ENCODE results near the gene TRERF1. TPM values are rescaled to one million over a fixed set of nuclear protein-coding genes. Genes with fewer than 3 reads are reported as not detected.

TRERF1 gene
- total RNA-seq, 1 donor = 6.5 TPM

DNA sequence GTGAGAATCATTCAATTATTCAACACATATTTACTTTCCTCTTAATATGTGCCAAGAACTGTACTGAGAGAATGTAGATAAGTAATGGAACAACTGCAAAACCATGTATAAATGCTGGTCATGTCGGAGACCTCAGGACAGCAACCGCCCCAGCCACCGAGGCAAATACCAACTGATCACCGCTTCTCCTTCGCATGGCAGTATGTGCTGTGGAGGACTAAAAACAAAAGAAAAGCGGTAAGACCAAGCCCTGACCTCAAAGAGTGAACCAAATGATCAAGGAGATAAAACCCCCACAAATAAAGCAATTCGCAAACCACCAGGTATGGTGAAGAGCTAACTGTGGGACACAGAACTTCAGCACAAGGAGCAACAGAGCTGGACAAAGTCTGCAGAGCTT lies 104.3 kb downstream of the TRERF1 start:
- DNase-seq (ENCODE audit: low read depth) = no peak
- TF ChIP-seq, protein P1, sequence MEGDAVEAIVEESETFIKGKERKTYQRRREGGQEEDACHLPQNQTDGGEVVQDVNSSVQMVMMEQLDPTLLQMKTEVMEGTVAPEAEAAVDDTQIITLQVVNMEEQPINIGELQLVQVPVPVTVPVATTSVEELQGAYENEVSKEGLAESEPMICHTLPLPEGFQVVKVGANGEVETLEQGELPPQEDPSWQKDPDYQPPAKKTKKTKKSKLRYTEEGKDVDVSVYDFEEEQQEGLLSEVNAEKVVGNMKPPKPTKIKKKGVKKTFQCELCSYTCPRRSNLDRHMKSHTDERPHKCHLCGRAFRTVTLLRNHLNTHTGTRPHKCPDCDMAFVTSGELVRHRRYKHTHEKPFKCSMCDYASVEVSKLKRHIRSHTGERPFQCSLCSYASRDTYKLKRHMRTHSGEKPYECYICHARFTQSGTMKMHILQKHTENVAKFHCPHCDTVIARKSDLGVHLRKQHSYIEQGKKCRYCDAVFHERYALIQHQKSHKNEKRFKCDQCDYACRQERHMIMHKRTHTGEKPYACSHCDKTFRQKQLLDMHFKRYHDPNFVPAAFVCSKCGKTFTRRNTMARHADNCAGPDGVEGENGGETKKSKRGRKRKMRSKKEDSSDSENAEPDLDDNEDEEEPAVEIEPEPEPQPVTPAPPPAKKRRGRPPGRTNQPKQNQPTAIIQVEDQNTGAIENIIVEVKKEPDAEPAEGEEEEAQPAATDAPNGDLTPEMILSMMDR (IDR thresholded peaks at IDR 0.05; ENCODE audit: insufficient read depth, low read depth, low read length) = no peak
- H3K4me3 ChIP-seq (ENCODE audit: low read depth, low read length) = no peak overlapping the region

DNA sequence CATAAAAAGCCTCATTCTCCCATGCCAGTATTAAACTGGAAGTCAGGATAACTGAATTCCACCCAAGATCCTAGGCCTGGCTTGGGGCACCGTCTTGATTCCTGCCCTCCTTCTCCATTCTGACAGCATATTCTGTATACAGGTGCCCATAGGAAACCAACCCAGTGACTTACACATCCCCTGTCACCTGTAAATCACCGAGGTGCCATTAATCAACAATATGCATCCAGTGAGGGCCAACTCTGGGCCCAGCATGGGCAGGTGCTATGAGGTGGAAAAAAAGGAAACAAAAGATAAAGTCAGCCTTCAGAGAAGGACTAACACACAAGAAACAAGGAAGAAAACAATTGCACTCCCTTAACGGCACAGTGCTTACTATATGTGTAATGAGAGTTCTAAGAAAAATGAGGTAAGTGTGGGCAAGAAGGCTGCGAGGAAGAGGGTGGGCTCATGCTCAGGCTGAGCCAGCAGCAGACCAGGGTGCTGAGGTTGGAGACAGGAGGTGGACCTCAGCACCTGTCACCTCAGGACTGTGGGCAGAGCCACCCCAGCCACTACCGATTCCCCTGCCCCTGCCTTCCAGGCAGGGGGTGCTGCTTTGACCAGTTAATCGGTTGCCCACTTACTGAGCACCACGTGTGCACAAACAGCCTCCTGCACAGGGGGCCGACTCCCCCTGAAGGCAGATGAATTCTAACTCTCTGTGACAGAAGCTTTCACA lies 105.9 kb downstream of the TRERF1 start:
- H3K4me3 ChIP-seq (ENCODE audit: low read depth, low read length) = no peak overlapping the region
- DNase-seq (ENCODE audit: low read depth) = no peak
- TF ChIP-seq, protein P1 (IDR thresholded peaks at IDR 0.05; ENCODE audit: insufficient read depth, low read depth, low read length) = no peak

DNA sequence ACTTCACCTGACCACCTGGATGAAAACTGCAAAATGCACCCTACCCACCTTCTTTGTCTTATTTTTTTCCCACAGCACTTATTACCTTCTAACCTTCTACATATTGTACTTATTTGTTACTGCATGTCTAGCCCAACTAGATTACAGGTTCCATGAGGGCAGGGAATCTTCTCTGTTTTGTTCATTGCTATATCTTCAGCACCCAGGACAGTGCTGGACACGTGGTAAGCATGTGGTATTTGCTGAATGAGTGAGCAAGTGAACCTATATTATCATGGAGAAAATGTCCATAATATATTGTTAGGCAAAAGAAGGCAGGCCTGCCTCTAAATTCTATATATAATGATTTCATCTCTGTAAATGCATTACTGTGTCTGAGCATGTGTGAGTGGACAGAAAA lies 107.0 kb downstream of the TRERF1 start:
- no peak overlapping the region for H3K4me3 ChIP-seq (ENCODE audit: low read depth, low read length)
- DNase-seq (ENCODE audit: low read depth) = no peak
- TF ChIP-seq, protein P1 (IDR thresholded peaks at IDR 0.05; ENCODE audit: insufficient read depth, low read depth, low read length) = no peak

DNA sequence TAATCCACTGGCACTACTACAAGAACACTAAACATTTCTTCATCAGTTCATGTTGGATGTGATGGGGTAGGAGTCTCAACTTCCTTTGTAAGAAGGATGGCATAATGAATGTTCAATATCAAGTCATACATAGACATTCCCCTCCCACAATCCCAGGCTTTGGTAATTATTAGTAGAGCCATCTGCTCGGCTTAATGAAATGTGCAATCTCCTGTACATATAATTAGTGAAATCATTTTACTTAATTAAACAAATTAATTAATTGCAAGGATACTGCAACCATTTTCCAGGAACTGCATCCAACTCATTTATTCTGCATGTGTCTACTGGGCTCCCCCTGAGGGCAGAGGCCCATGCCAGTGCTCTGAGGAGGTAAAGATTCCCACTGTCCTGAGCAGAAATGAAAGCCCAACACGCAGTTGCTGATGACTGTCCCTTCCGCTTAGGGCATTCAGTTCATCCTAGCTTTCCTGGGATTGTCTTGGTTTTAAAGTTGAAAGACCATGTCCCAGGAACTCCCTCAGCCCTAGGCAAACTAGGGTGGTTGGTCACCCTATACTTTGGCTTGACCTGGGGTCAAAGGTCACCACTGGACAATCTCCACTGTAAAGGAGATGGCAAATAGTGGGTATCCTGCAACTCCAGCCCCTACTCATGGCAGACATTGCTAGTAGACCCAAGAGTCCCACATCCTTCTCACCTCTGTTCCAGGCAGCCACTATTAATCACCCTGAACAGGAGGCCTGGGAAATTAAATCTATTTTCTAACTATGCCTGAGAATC lies 109.8 kb downstream of the TRERF1 start:
- TF ChIP-seq, protein P1 (IDR thresholded peaks at IDR 0.05; ENCODE audit: insufficient read depth, low read depth, low read length) = no peak
- H3K4me3 ChIP-seq (ENCODE audit: low read depth, low read length) = no peak overlapping the region
- no peak for DNase-seq (ENCODE audit: low read depth)

GRCh38 chr6:42341221-42341620 lies 110.5 kb downstream of the TRERF1 start:
- H3K4me3 ChIP-seq (ENCODE audit: low read depth, low read length) = no peak overlapping the region
- TF ChIP-seq, protein P1 (IDR thresholded peaks at IDR 0.05; ENCODE audit: insufficient read depth, low read depth, low read length) = no peak

GRCh38 chr6:42340511-42340910 lies 111.2 kb downstream of the TRERF1 start:
- DNase-seq (ENCODE audit: low read depth) = no peak
- TF ChIP-seq, protein P1 (IDR thresholded peaks at IDR 0.05; ENCODE audit: insufficient read depth, low read depth, low read length) = no peak
- no peak overlapping the region for H3K4me3 ChIP-seq (ENCODE audit: low read depth, low read length)

More at GRCh38 chr6:42341221-42341620, 110.5 kb downstream of the TRERF1 start:
- no peak for DNase-seq (ENCODE audit: low read depth)
